GM04504 (cell line): Measurements from ENCODE around the gene CALCA.
"Not testable (repeated sequence)": the region's sequence is repeated elsewhere in the genome, so short reads cannot be mapped to it uniquely, and the experiment has no call there.

Source experiments
- DNase-seq: peaks from one replicate; pipeline ENCODE4 v3.0.0-alpha.2; 2012; ENCODE audit warnings: low read depth

The CALCA gene

GRCh38 chr11:14971865-14972580, at the start of gene CALCA:
Gene CALCA (minus strand): TSS chr11:14972351. CDS start chr11:14971192, 1,159 bp downstream.
- DNase-seq = no peak

- DNase-seq = no peak
These were observed 44.0 kb upstream of the CALCA start for GRCh38 chr11:15016200-15016599.

GRCh38 chr11:15011776-15012345, 39.7 kb upstream of the CALCA start:
- DNase-seq = no peak

GRCh38 chr11:15010865-15011264, 38.7 kb upstream of the CALCA start:
- DNase-seq = no peak

DNA sequence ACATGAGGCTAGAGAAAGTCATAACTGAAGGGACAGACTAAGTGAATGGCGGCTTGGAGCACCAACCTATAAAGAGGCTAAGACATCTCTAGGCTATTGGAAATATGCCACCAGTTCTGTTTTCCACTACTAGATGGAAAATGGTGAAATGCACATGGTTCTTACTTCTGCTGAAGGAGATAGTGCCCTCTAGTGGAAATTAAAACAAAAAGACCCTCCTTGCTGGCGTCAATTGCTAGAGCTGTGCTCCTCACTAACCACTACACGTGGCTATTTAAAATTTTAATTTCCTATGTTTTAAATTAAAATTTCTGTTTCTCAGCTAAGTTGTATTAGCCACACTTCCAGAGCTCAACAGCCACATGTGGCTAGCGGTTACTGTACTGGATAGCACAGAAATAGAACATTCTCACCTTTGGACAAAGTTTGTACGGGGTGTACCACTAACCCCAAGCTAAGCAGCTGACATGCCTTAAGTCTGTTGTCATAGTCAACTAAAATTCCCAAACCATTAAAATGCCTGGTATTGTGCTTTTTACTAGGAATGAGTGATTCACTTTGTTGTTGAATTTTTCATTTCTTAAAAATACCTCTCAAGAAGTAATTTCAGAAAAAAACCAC, 34.1 kb upstream of the CALCA start:
- DNase-seq = peak; percentile 5

DNA sequence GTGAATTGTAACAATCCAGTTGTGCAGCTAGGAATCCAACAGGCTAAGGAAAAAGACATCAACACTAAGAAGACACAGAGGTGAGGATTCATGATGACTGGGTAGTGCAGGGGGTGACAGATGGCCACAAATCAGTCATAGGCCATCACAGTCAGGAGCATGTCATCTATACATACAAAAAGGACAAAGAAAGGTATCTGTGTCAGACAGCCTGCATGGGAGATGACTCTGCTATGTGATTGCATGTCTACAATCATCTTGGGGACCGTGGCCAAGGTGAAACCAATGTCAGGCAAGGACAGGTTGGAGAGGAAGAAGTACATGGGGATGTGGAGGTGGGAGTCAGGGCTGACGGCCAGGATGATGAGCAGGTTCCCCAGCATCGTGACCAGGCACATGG, 16.0 kb upstream of the CALCA start:
- not testable (repeated sequence) for DNase-seq

GRCh38 chr11:14981507-14981906, 9.4 kb upstream of the CALCA start:
- no peak for DNase-seq

- DNase-seq = peak; percentile 35
These were observed 8.7 kb upstream of the CALCA start for GRCh38 chr11:14980854-14981253.

GRCh38 chr11:14977101-14977880, 5.1 kb upstream of the CALCA start:
- no peak for DNase-seq

GRCh38 chr11:14975252-14975587, 3.1 kb upstream of the CALCA start:
- no peak for DNase-seq

DNA sequence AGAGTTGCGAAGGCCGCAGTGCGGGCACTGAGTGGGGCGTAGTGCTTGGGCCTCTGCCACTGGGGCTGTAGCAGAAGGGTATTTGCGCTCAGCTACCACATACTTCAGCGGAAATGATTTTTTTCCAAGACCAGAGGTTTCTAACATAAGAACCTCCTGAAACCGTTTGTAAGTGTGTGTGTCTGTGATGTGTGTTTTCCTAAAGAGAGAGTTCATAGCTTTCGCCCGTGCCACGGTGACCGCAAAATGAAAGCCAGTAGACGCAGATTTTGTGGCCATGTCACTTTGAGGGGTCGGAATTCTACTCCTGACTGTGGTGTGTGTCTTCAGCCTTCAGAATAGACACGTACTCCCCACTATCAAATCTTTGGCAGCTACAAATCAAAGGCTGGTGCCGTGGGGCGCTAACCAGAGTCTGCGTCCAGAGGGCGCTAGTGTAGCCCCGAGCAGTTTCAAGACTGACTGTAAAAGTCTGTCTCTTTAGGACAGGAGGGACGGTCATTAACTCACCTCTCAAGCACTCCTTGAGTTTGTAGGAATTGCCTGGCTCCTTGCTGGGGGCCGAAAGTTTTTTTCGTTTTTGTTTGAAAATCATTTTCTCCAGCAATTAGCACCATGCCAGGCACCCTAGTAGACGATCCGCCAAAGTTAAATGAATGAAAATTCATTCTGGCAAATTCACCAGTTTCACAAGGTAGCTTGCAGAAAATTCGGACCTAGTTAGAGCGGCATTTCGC, 2.5 kb upstream of the CALCA start:
- DNase-seq = no peak

- DNase-seq = no peak
These were observed 1.7 kb upstream of the CALCA start for GRCh38 chr11:14973621-14974514.

- no peak for DNase-seq
These were observed 687 bp upstream of the CALCA start for GRCh38 chr11:14972581-14973495.

- DNase-seq = no peak
These were observed 2.2 kb downstream of the CALCA start for GRCh38 chr11:14969901-14970323.

DNA sequence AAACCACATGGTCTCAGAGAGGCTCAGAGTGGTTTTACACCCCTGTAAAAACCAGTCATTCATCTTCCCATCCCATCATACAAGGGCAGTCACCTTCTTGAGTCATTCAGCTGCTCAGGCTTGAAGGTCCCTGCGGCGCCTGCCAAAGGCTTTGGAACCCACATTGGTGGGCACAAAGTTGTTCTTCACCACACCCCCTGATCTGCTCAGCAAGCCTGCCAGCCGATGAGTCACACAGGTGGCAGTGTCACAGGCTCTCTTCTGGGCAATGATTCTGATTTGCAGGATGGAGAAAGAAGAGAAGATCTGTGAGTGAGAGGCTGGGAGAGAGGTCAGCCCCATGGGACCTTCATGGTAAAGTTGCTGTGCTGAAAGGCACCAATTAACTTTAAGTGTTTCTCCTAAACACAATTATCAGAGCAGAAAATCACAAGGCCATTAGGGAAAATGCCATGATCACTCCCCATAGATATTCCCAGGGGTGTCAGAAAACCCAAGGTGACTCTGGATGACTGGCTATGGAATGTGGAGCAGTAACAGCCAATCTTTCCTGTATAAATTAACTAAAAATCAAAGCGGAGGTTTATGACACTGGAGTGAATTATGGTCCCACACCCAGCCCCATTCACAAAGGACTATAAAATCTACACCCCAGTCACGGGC, 4.4 kb downstream of the CALCA start:
- DNase-seq = no peak

DNA sequence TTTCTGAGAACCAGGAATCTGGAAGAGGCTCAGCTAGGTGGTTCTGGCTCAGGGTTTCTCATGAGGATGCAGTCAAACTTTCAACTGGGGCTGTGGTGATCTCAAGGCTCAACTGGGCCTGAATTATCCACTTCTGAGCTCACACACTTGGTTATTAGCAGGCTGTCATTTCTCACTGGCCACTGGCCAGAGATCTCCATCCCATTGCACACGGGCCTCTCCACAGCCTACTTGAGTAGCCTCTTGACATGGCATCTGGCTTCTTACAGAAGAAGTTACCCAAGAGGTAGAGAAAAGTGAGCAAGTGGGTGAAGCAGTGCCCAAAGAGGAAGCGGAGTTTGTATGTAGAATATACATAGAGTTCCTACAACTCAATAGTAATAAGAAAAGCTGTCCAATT, 16.0 kb downstream of the CALCA start:
- DNase-seq = no peak

DNA sequence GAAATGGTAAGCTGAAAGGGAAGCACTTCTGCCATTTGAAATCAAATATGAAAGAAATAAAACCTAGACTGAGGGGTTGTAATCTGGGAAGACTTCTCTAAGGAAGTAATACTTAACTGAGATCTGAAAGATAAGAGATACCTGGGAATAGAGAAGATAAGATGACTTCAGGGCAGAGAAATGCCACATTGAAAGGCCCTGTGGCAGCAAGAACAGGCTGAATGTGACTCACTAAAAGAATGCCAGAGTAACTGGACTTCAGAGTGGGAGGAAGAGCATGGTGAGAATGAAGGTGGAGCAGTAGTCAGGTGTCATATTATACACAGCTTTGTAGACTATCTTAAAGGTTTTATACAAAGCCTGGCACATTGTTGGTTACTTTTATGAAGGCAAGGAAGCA, 17.6 kb downstream of the CALCA start:
- DNase-seq = no peak

GRCh38 chr11:14953904-14954303, 18.2 kb downstream of the CALCA start:
- DNase-seq = no peak

- no peak for DNase-seq
These were observed 22.6 kb downstream of the CALCA start for GRCh38 chr11:14949437-14950147.
